Embryonic facial prominence (tissue), 1 donor: ENCODE results near the gene TTC13.

Experiments
- DNase-seq: peaks from one replicate; pipeline ENCODE4 v3.0.0-alpha.2; 2016; ENCODE audit errors: extremely low spot score

The TTC13 gene

GRCh38 chr1:230948301-230948700, 30.4 kb downstream of the TTC13 start:
- DNase-seq: no peak

- no peak for DNase-seq
Observed at GRCh38 chr1:230943048-230943593, 35.5 kb downstream of the TTC13 start.

DNA sequence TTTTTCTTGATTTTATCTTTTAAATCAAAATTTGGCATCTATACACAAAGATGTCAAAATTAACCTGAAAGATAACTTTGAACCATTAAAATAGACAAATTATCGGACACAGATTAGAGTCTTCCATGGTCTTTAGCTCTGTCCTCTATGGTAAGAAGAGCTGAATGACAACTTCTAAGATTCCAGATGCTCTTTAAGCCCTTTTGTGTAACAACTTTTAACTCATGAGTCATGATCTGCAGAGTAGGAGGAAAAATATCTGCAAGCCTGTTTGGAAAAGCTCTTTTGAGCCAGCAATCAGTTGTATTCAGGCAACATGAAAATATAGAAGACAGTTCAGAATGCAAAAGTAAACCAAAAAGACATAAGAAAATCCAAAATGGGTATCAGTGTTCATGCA, 37.8 kb downstream of the TTC13 start:
- no peak for DNase-seq

DNA sequence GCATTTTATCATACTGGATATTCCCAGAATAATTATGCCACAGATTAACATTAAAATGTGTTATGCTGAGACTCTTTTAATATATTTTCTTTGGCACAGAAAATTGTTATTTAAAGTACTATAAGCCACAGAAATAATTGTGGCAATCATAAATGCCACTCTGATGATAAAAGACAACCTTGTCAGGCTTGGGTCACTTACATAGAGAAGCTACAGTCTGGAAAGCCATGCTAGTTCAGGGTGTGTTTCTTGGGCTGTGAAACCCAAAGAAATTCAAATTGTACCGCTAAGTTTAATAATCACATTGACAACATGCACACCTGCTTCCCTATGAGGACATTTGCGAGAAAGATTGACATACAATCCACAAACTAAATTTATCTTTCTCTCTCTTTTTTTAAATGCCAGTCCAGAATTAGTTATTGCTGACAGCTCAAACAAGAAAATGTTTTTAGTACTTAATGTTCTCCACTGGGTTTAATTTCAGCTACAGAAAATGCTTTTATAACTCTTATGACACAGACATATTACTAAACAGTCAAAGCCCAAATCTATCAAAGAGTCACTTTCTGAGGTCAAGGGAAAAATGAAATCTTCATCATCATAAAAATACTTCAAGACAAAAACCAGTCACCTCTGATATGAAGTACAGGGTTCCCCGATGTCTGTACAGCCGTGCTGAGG, 38.7 kb downstream of the TTC13 start:
- no peak for DNase-seq

GRCh38 chr1:230938924-230939368, 39.7 kb downstream of the TTC13 start:
- DNase-seq: no peak

GRCh38 chr1:230937371-230937770, 41.3 kb downstream of the TTC13 start:
- DNase-seq: no peak

GRCh38 chr1:230936475-230936874, 42.2 kb downstream of the TTC13 start:
- no peak for DNase-seq

DNA sequence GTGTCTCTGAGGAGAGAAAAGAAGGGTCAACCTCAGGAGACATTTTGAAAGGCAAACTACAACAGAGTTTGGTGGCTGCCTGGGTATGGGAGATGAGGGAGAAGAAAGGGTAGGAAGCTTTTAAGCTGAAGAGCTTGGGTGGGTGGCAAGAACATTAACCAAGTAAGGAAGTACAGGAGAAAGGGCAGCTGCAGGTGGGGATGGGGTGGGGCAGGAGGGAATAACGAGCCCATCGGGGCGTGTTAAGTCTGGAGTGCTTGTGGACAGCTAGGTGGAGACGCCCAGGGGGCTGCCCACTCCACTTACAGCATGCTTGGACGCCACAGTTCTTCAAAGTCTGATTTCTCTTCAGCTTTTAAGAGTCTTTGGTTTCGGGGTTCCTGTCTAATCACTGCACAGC, 42.8 kb downstream of the TTC13 start:
- no peak for DNase-seq

- DNase-seq: no peak
Observed at GRCh38 chr1:230930986-230931385, 47.7 kb downstream of the TTC13 start.

DNA sequence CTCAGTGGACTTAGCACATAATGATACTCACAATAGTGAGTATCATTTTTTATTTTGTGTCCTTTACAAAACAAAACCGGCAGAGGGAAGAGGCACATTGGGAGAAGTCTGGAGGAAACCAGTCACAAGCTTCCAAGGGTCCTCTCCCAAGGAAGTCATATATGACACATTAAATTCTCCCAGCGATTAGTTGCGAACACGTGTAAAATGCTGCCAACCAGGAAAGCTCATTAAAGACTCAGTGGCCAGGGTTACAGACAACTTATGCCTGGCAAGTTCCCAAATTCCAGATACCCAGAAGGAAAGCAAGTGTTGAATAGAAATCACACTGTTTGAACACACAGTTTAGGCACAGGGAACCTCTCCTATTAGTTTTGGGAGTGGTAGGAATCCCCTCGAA, 52.5 kb downstream of the TTC13 start:
- no peak for DNase-seq

DNA sequence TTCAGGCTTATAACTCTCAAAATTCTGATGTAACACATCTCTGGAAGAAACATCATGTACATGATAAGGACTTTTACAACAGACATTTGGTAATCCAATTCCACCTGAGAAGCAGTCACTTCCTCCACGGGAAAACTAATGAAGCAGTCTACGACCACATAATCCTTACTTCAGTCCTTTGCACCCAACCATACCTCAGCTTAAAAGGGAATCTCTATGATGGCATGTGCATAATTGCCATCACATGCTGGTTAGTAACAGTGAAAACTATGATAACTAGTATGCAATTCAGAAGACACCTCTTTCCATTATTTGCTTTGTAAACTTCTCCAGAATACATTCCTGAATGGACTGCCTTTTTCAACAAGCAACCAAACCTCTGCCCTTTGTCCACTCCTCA, 53.1 kb downstream of the TTC13 start:
- no peak for DNase-seq

DNA sequence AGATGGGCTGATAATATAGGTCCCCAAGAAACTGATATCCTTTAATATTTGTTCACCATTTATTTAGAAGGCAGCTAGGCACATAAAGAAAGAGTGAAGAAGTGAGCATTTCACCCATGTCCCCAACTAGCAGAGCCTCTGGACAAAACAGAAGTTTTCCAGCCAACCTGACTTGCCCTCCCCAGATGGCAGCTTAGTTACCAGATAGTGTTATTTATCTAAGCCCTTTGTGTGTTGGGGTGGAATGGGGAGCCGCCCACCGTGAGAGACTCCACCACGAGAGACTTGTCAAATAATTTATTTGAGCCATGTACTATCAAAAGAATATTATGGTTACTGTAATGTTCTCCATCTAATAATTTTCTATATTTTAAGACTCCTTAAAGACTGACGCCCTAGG, 55.5 kb downstream of the TTC13 start:
- DNase-seq: no peak

- DNase-seq: no peak
Observed at GRCh38 chr1:230922620-230923019, 56.0 kb downstream of the TTC13 start.

DNA sequence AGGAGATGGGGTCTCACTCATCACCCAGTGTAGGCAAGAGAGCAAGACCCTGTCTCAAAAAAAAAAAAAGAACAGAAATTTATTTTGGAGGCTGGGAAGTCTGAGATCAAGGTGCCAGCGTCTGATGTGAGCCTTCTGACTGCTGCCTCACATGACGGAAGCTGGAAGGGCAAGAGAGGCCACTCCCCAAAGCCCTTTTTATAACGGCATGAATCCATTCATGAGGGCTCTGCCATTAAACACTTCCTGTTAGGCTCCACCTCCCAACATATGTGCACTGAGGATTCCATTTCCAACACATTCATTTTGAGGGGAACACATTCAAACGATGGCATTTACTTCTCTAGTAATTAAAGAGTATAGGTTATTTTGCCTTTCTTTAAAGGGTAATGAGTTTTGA, 59.5 kb downstream of the TTC13 start:
- no peak for DNase-seq

GRCh38 chr1:230917284-230918135, 61.2 kb downstream of the TTC13 start:
- DNase-seq: peak; percentile 20

- no peak for DNase-seq
Observed at GRCh38 chr1:230916587-230917283, 61.9 kb downstream of the TTC13 start.

- no peak for DNase-seq
Observed at GRCh38 chr1:230915078-230915477, 63.6 kb downstream of the TTC13 start.

DNA sequence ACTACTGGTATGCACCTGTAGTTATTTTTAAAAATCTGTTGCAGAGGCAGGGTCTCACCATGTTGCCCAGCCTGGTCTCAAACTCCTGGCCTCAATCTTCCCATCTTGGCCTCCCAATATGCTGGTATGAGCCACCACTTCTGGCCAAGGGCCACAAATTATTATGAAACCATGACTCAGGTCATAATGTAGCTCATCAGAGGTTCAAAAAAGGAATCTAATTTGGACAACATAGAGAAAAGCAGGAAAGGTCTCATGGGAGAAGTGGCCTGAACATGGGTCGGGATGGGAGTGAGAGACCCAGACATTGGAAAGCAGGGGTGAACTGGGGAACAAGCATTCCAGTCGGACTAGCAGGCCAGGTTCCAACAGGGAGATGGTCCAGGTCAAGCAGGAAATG, 65.2 kb downstream of the TTC13 start:
- DNase-seq: no peak

GRCh38 chr1:230910755-230911117, 67.9 kb downstream of the TTC13 start:
- no peak for DNase-seq

- no peak for DNase-seq
Observed at GRCh38 chr1:230909974-230910754, 68.5 kb downstream of the TTC13 start.

DNA sequence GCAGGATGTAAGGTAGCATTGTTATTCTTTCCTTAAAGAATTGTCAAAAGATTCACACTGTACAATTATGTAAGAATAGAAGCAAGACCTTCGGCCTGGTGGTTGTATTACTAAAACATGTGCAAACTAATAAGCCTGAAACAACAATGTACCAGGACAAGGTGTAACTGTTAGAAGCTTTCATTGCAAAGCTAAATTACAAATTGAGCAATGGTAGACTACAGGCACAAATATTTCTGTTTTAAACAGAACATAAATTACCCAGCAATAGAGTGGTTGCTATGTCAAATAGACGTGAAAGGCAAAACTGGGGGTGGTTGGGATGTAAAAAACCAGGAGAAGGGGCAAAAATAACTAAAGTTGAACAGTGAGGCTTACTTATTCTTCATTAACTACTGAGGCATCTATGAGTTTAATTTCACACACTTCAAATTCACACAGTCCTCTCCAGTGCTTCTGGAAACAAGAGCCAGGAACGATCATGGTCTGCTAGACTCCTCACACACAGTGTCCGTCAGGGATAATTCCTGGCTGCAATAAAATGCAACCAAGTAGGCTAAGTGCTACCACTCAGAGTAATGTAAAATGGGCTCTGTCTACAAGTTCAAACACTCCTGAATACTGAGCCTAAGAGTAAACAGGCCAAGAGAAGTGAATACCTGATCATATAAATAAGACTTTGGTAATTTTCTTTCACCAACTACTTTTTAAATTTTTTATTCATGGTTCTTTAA, 71.0 kb downstream of the TTC13 start:
- no peak for DNase-seq
